Parathyroid adenoma (tissue), 2 donors: ENCODE results near the gene IGLL1.
A peak's percentile ranks its signal among the peaks of the same experiment; 100 is the strongest.
"Not testable (repeated sequence)": the region's sequence is repeated elsewhere in the genome, so short reads cannot be mapped to it uniquely, and the experiment has no call there.

Source experiments
- H2AFZ ChIP-seq: fragments of 300-600 bp; sonication (generic); one replicate; pipeline ENCODE4 v1.7.0; 2017; ENCODE audit warnings: antibody characterized with exemption, mild to moderate bottlenecking
- H3K27ac ChIP-seq: fragments of 300-600 bp; sonication (generic); one replicate; pipeline ENCODE4 v1.7.0; 2017
- H3K27me3 ChIP-seq: fragments of 300-600 bp; sonication (generic); one replicate; pipeline ENCODE4 v1.7.0; 2017; ENCODE audit warnings: low read length; ENCODE audit not compliant: control insufficient read depth, insufficient read depth
- H3K36me3 ChIP-seq: fragments of 300-600 bp; sonication (generic); one replicate; pipeline ENCODE4 v1.7.0; 2017; ENCODE audit warnings: low read length; ENCODE audit not compliant: control insufficient read depth, insufficient read depth
- H3K4me1 ChIP-seq: fragments of 300-600 bp; sonication (generic); one replicate; pipeline ENCODE4 v1.7.0; 2017; ENCODE audit warnings: control low read depth
- H3K4me2 ChIP-seq: fragments of 300-600 bp; sonication (generic); one replicate; pipeline ENCODE4 v1.7.0; 2017; ENCODE audit warnings: low read length
- H3K4me3 ChIP-seq: fragments of 300-600 bp; sonication (generic); one replicate; pipeline ENCODE4 v1.7.0; 2017; ENCODE audit warnings: low read depth, low read length
- H3K79me2 ChIP-seq: fragments of 300-600 bp; sonication (generic); one replicate; pipeline ENCODE4 v1.7.0; 2017; ENCODE audit warnings: control low read depth
- H3K9ac ChIP-seq: fragments of 300-600 bp; sonication (generic); one replicate; pipeline ENCODE4 v1.7.0; 2017; ENCODE audit warnings: mild to moderate bottlenecking
- H3K9me3 ChIP-seq: fragments of 300-600 bp; sonication (generic); one replicate; pipeline ENCODE4 v1.7.0; 2017; ENCODE audit warnings: low read length; ENCODE audit not compliant: control insufficient read depth
- TF ChIP-seq, protein P1 (sequence below): fragments of 300-600 bp; sonication (generic); IDR thresholded peaks from one replicate; pipeline ENCODE4 v1.7.0; 2017; ENCODE audit warnings: antibody characterized with exemption, mild to moderate bottlenecking
- donor health status: primary hyperparathyroidism.

Gene IGLL1

DNA sequence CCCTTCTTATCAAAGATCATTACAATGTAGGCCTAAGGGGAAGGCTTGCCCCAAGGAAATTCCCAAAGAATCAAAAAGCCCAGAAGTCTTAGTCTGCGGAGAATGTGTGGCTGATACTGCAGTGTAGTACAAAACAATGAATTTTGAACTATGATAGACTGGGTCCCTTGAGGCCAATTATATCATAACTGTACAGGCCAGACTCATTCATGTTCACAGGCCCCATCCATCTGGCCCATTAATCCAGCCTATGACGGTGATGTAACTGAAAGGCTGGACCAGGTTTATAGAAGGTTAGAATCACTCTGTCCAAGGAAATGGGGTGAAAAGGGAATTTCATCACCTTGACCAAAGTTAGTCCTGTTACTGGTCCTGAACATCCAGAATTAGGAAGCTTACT is 35.2 kb downstream of the IGLL1 start:
- Histone ChIP-seq H3K79me2 (no peaks in the 10 kb centered on the region), H3K36me3 (no peaks in the 10 kb centered on the region), H3K4me1 (no peaks in the 10 kb centered on the region), H3K9ac (no peak overlapping the region), H3K4me2 (no peak overlapping the region), H3K4me3 (no peak overlapping the region), H2AFZ (no peak overlapping the region), H3K9me3 (no peaks in the 10 kb centered on the region), H3K27ac (no peak overlapping the region), H3K27me3 (no peaks in the 10 kb centered on the region)
- TF ChIP-seq, protein P1, sequence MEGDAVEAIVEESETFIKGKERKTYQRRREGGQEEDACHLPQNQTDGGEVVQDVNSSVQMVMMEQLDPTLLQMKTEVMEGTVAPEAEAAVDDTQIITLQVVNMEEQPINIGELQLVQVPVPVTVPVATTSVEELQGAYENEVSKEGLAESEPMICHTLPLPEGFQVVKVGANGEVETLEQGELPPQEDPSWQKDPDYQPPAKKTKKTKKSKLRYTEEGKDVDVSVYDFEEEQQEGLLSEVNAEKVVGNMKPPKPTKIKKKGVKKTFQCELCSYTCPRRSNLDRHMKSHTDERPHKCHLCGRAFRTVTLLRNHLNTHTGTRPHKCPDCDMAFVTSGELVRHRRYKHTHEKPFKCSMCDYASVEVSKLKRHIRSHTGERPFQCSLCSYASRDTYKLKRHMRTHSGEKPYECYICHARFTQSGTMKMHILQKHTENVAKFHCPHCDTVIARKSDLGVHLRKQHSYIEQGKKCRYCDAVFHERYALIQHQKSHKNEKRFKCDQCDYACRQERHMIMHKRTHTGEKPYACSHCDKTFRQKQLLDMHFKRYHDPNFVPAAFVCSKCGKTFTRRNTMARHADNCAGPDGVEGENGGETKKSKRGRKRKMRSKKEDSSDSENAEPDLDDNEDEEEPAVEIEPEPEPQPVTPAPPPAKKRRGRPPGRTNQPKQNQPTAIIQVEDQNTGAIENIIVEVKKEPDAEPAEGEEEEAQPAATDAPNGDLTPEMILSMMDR = no peak

DNA sequence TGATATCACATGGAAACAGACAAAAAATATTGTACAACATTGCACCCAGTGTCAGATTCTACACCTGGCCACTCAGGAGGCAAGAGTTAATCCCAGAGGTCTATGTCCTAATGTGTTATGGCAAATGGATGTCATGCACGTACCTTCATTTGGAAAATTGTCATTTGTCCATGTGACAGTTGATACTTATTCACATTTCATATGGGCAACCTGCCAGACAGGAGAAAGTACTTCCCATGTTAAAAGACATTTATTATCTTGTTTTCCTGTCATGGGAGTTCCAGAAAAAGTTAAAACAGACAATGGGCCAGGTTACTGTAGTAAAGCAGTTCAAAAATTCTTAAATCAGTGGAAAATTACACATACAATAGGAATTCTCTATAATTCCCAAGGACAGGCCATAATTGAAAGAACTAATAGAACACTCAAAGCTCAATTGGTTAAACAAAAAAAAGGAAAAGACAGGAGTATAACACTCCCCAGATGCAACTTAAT is 36.5 kb downstream of the IGLL1 start:
- not testable (repeated sequence) for H3K9ac ChIP-seq, H3K27ac ChIP-seq

DNA sequence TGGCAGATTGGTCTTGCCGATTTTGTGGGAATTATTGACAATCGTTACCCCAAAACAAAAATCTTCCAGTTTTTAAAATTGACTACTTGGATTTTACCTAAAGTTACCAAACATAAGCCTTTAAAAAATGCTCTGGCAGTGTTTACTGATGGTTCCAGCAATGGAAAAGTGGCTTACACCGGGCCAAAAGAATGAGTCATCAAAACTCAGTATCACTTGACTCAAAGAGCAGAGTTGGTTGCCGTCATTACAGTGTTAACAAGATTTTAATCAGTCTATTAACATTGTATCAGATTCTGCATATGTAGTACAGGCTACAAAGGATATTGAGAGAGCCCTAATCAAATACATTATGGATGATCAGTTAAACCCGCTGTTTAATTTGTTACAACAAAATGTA is 37.2 kb downstream of the IGLL1 start:
- H3K4me3 ChIP-seq = no peak overlapping the region
- TF ChIP-seq, protein P1 = no peak
- H3K27me3 ChIP-seq = no peaks in the 10 kb centered on the region
- H3K36me3 ChIP-seq = no peaks in the 10 kb centered on the region
- no peak overlapping the region for H3K9ac ChIP-seq
- no peaks in the 10 kb centered on the region for H3K9me3 ChIP-seq
- H3K27ac ChIP-seq = no peak overlapping the region
- H3K79me2 ChIP-seq = no peaks in the 10 kb centered on the region
- no peaks in the 10 kb centered on the region for H3K4me1 ChIP-seq
- no peak overlapping the region for H2AFZ ChIP-seq
- H3K4me2 ChIP-seq = no peak overlapping the region

More for the DNA sequence above, 36.5 kb downstream of the IGLL1 start:
- not testable (repeated sequence) for H3K4me2 ChIP-seq, H3K79me2 ChIP-seq, H3K27me3 ChIP-seq, H3K4me1 ChIP-seq, H3K36me3 ChIP-seq, H3K4me3 ChIP-seq, H2AFZ ChIP-seq, H3K9me3 ChIP-seq

DNA sequence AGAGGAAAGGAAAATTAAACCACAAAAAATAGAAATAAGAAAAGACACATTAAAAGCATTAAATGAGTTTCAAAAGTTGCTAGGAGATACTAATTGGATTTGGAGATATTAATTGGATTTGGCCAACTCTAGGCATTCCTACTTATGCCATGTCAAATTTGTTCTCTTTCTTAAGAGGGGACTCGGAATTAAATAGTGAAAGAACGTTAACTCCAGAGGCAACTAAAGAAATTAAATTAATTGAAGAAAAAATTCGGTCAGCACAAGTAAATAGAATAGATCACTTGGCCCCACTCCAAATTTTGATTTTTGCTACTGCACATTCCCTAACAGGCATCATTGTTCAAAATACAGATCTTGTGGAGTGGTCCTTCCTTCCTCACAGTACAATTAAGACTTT is 37.7 kb downstream of the IGLL1 start:
- H3K79me2 ChIP-seq, H3K4me3 ChIP-seq, H2AFZ ChIP-seq, H3K9me3 ChIP-seq, H3K9ac ChIP-seq, H3K36me3 ChIP-seq, H3K27me3 ChIP-seq, H3K4me1 ChIP-seq, H3K27ac ChIP-seq, H3K4me2 ChIP-seq: not testable (repeated sequence)

DNA sequence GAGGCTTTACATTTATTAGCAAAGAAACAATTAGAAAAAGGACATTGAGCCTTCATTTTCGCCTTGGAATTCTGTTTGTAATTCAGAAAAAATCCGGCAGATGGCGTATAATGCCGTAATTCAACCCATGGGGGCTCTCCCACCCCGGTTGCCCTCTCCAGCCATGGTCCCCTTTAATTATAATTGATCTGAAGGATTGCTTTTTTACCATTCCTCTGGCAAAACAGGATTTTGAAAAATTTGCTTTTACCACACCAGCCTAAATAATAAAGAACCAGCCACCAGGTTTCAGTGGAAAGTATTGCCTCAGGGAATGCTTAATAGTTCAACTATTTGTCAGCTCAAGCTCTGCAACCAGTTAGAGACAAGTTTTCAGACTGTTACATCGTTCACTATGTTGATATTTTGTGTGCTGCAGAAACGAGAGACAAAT is 38.2 kb downstream of the IGLL1 start:
- H3K4me1 ChIP-seq, H3K36me3 ChIP-seq, H3K4me2 ChIP-seq, H3K4me3 ChIP-seq, H3K27me3 ChIP-seq, H3K9me3 ChIP-seq, H3K79me2 ChIP-seq, H3K9ac ChIP-seq, H2AFZ ChIP-seq, H3K27ac ChIP-seq: not testable (repeated sequence)
- TF ChIP-seq, protein P1 = peak; percentile 58

DNA sequence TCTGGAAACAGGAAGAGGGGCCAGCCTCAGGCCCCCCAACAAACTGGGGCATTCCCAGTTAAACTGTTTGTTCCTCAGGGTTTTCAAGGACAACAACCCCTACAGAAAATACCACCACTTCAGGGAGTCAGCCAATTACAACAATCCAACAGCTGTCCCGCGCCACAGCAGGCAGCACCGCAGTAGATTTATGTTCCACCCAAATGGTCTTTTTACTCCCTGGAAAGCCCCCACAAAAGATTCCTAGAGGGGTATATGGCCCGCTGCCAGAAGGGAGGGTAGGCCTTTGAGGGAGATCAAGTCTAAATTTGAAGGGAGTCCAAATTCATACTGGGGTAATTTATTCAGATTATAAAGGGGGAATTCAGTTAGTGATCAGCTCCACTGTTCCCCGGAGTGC is 39.3 kb downstream of the IGLL1 start:
- H3K4me2 ChIP-seq, H3K4me1 ChIP-seq, H3K9me3 ChIP-seq, H3K36me3 ChIP-seq, H3K79me2 ChIP-seq, H3K27me3 ChIP-seq, H2AFZ ChIP-seq, H3K4me3 ChIP-seq, H3K27ac ChIP-seq, H3K9ac ChIP-seq: not testable (repeated sequence)

DNA sequence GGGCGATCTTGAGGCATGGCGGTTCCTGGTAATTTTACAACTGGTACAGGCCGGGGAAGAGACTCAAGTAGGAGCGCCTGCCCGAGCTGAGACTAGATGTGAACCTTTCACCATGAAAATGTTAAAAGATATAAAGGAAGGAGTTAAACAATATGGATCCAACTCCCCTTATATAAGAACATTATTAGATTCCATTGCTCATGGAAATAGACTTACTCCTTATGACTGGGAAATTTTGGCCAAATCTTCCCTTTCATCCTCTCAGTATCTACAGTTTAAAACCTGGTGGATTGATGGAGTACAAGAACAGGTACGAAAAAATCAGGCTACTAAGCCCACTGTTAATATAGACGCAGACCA is 40.3 kb downstream of the IGLL1 start:
- not testable (repeated sequence) for H3K4me3 ChIP-seq, H3K9ac ChIP-seq, H3K4me1 ChIP-seq, H2AFZ ChIP-seq, H3K27me3 ChIP-seq, H3K27ac ChIP-seq, H3K4me2 ChIP-seq, H3K36me3 ChIP-seq, H3K9me3 ChIP-seq, H3K79me2 ChIP-seq
